Stimulated activated CD8-positive, alpha-beta memory T cell treated with anti-CD3 and anti-CD28 coated beads, Interleukin-7, amount 100 ng/mL, for 1 hour (primary cell): Measurements from ENCODE around the gene PTPN4.
A peak's percentile ranks its signal among the peaks of the same experiment; 100 is the strongest.

Experiments
- DNase-seq, 2 donors: peaks; one replicate each; pipeline ENCODE4 v3.0.0-alpha.2; 2020; ENCODE audit warnings: low read depth in 2 of 2

PTPN4 gene

GRCh38 chr2:119759451-119760236 lies at the start of gene PTPN4:
PTPN4 (plus strand) TSS chr2:119759922; CDS start chr2:119809854, 49,932 bp downstream.
- peak; percentile 85 to 91 for DNase-seq

- DNase-seq = no peak
These were observed 49.4 kb upstream of the PTPN4 start for GRCh38 chr2:119710281-119710680.

- DNase-seq = no peak
These were observed 48.4 kb upstream of the PTPN4 start for GRCh38 chr2:119711352-119711751.

- no peak for DNase-seq
These were observed 47.2 kb upstream of the PTPN4 start for GRCh38 chr2:119712571-119712970.

- no peak for DNase-seq
These were observed 45.8 kb upstream of the PTPN4 start for GRCh38 chr2:119713819-119714490.

GRCh38 chr2:119715409-119716283 lies 44.1 kb upstream of the PTPN4 start:
- no peak for DNase-seq

GRCh38 chr2:119716284-119716672 lies 43.4 kb upstream of the PTPN4 start:
- DNase-seq = no peak

GRCh38 chr2:119718501-119719260 lies 41.0 kb upstream of the PTPN4 start:
- DNase-seq = no peak

- DNase-seq = no peak
These were observed 40.5 kb upstream of the PTPN4 start for GRCh38 chr2:119719261-119719627.

GRCh38 chr2:119721043-119721442 lies 38.7 kb upstream of the PTPN4 start:
- no peak for DNase-seq

- DNase-seq = no peak
These were observed 38.3 kb upstream of the PTPN4 start for GRCh38 chr2:119721462-119721861.

- no peak for DNase-seq
These were observed 37.8 kb upstream of the PTPN4 start for GRCh38 chr2:119721904-119722303.

GRCh38 chr2:119723186-119723585 lies 36.5 kb upstream of the PTPN4 start:
- no peak for DNase-seq

- no peak for DNase-seq
These were observed 35.8 kb upstream of the PTPN4 start for GRCh38 chr2:119723784-119724467.

- DNase-seq = no peak
These were observed 34.9 kb upstream of the PTPN4 start for GRCh38 chr2:119724656-119725485.

GRCh38 chr2:119727493-119727892 lies 32.2 kb upstream of the PTPN4 start:
- DNase-seq = no peak

- no peak for DNase-seq
These were observed 31.3 kb upstream of the PTPN4 start for GRCh38 chr2:119728421-119728820.

- DNase-seq = no peak
These were observed 29.0 kb upstream of the PTPN4 start for GRCh38 chr2:119730671-119731177.

GRCh38 chr2:119731983-119732382 lies 27.7 kb upstream of the PTPN4 start:
- no peak for DNase-seq

- DNase-seq = no peak
These were observed 27.0 kb upstream of the PTPN4 start for GRCh38 chr2:119732601-119733164.
